ENCODE results near the gene NGFR. TPM values are rescaled to one million over a fixed set of nuclear protein-coding genes. Genes with fewer than 3 reads are reported as not detected.

The NGFR gene
- total and polyA plus RNA-seq, 9 of the 15 experiments (the other 6 are each of a cell fraction or from before 2014, with no cell fraction given) = 0.07 to 0.23 (median 0.13) TPM; not detected in 4

GRCh38 chr17:49496183-49496866 lies 1.2 kb downstream of the NGFR start (continued):
- TF ChIP-seq ETV6 (IDR thresholded peaks at IDR 0.05; ENCODE audit: borderline replicate concordance in 1 of 2, low read depth in 2 of 2, low read length in 1 of 2) = no peak
- TF ChIP-seq ETV6 (CRISPR knock-in tag; IDR thresholded peaks at IDR 0.05; ENCODE audit: borderline replicate concordance) = no peak
- no peak for TF ChIP-seq ZNF668 (CRISPR knock-in tag; IDR thresholded peaks at IDR 0.05)
- TF ChIP-seq TCF7 (IDR thresholded peaks at IDR 0.05; ENCODE audit: borderline replicate concordance) = no peak
- TF ChIP-seq RNF219 (CRISPR knock-in tag; IDR thresholded peaks at IDR 0.05) = no peak
- TF ChIP-seq NR3C1 (CRISPR knock-in tag; IDR thresholded peaks at IDR 0.05) = no peak
- no peak for TF ChIP-seq PHF8 (IDR thresholded peaks at IDR 0.05; ENCODE audit: borderline replicate concordance, low read length)
- TF ChIP-seq KLF6 (CRISPR knock-in tag; IDR thresholded peaks at IDR 0.05; ENCODE audit: borderline replicate concordance) = no peak
- no peak for TF ChIP-seq ZBTB5 (IDR thresholded peaks at IDR 0.05)
- TF ChIP-seq CHAMP1 (IDR thresholded peaks at IDR 0.05) = no peak
- peak; percentile 73 to 75 for TF ChIP-seq NRF1 (conservative IDR thresholded peaks at IDR 0.05 in 1 of 2, IDR thresholded peaks at IDR 0.05 in 1 of 2)
- TF ChIP-seq ZBTB7A (IDR thresholded peaks at IDR 0.05; ENCODE audit: borderline replicate concordance, control insufficient read depth, low read depth, low read length) = peak; percentile 79; the same call in 1 of the 2 replicates
- no peak for TF ChIP-seq HMGXB4 (CRISPR knock-in tag; IDR thresholded peaks at IDR 0.05)
- TF ChIP-seq ZSCAN32 (CRISPR knock-in tag; IDR thresholded peaks at IDR 0.05) = no peak
- no peak for TF ChIP-seq IRF1 (CRISPR knock-in tag; IDR thresholded peaks at IDR 0.05; ENCODE audit: borderline replicate concordance)
- TF ChIP-seq WHSC1 (IDR thresholded peaks at IDR 0.05; ENCODE audit: low read length) = no peak
- TF ChIP-seq CREM (IDR thresholded peaks at IDR 0.05; ENCODE audit: low read depth) = peak; percentile 54; the same call in 1 of the 2 replicates
- no peak for TF ChIP-seq ESRRB (CRISPR knock-in tag; IDR thresholded peaks at IDR 0.05; ENCODE audit: borderline replicate concordance)
- TF ChIP-seq SMAD2 (IDR thresholded peaks at IDR 0.05; ENCODE audit: low read depth, low read length) = no peak
